ENCODE results near the gene TARS3.

GRCh38 chr15:101669744-101670143 lies 54.5 kb downstream of the TARS3 start:
- TF ChIP-seq, protein P1, sequence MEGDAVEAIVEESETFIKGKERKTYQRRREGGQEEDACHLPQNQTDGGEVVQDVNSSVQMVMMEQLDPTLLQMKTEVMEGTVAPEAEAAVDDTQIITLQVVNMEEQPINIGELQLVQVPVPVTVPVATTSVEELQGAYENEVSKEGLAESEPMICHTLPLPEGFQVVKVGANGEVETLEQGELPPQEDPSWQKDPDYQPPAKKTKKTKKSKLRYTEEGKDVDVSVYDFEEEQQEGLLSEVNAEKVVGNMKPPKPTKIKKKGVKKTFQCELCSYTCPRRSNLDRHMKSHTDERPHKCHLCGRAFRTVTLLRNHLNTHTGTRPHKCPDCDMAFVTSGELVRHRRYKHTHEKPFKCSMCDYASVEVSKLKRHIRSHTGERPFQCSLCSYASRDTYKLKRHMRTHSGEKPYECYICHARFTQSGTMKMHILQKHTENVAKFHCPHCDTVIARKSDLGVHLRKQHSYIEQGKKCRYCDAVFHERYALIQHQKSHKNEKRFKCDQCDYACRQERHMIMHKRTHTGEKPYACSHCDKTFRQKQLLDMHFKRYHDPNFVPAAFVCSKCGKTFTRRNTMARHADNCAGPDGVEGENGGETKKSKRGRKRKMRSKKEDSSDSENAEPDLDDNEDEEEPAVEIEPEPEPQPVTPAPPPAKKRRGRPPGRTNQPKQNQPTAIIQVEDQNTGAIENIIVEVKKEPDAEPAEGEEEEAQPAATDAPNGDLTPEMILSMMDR (IDR thresholded peaks at IDR 0.05) = no peak
- TF ChIP-seq POLR2A (IDR thresholded peaks at IDR 0.05) = no peak

Data from right lobe of liver (tissue), 4 donors.